Stimulated activated CD8-positive, alpha-beta memory T cell treated with anti-CD3 and anti-CD28 coated beads, Interleukin-12 subunit alpha, Interleukin-12 subunit beta, amount 100 ng/mL, for 24 hours (primary cell): Measurements from ENCODE around the gene PHF20.
"Not testable (repeated sequence)": the region's sequence is repeated elsewhere in the genome, so short reads cannot be mapped to it uniquely, and the experiment has no call there.

Source experiments
- DNase-seq: peaks from one replicate; pipeline ENCODE4 v3.0.0-alpha.2; 2020; ENCODE audit errors: extremely low read depth

PHF20 gene

GRCh38 chr20:35884541-35884865 is 112.7 kb downstream of the PHF20 start:
- no peak for DNase-seq

DNA sequence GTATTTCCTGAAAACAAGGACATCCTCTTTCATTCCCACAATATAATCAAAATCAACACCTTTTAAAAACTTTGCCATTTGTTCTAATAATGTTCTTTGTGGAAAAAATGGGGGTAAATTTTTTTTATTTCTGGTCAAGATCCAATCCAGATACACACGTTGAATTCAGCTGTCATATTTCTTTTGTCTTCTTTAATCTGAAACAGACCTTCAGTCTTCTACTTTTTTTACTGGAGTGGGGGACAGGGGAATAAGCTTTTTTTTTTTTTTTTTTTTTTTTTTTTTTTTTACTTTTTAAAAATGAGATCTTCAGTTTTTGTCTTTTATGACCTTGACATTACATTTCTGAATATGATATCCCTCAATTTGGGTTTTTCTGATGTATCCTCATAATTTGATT is 113.4 kb downstream of the PHF20 start:
- no peak for DNase-seq

GRCh38 chr20:35886537-35886936 is 114.7 kb downstream of the PHF20 start:
- DNase-seq, result no peak

GRCh38 chr20:35887393-35888064 is 115.7 kb downstream of the PHF20 start:
- no peak for DNase-seq

- no peak for DNase-seq
These were observed 116.8 kb downstream of the PHF20 start for GRCh38 chr20:35888657-35889056.

GRCh38 chr20:35891375-35891774 is 119.6 kb downstream of the PHF20 start:
- DNase-seq, result no peak

DNA sequence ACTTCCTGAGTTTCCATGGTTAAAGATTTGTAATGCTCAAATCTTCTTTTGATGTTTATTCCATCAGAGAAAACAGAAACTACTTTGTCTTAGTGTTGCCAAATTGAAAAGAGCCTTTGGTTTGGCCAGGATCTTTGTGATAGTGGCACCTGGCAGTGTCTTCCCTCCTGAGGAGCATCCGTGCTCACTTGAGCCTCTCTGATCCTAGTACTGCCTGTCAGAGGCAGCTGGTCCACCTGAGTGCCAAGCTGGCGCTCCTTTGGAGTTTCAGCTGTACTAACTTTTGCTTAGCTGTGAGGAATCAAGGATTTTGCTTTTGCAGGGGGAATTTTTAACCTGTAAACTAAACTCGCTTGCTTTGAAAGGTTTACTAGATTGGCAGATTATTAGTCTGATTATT is 121.1 kb downstream of the PHF20 start:
- DNase-seq, result no peak

GRCh38 chr20:35893942-35894341 is 122.1 kb downstream of the PHF20 start:
- no peak for DNase-seq

DNA sequence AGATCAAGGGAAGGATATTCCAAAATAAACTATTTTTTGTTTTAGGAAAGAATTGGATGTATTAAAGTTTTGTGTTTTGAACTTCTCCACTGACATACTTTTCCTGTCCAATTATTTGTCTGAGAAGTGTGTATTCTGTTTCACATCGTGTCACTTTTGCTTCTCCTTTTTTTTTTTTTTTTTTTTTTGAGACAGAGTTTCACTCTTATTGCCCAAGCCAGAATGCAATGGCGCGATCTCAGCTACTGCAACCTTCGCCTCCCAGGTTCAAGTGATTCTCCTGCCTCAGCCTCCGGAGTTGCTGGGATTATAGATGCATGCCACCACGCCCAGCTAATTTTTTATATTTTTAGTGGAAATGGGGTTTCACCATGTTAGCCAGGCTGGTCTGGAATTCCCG is 123.7 kb downstream of the PHF20 start:
- not testable (repeated sequence) for DNase-seq

DNA sequence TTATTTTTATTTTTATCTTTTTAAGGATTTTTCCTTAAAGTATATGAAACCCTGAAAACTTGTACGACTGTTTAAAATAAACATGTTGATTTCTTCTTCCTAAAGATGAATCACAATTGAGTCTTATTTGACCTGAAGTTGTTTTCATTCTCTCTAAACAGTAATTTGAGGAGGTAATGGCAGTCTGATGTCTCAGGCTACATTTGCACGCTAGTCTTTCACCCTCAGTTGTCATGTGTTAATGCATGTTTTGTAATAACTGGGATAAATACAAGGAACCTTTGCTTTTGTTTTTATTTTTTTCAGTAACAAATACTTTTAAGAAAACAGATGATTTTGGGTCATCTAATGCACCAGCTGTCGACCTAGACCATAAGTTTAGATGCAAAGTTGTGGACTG is 127.2 kb downstream of the PHF20 start:
- DNase-seq, result no peak

- not testable (repeated sequence) for DNase-seq
These were observed 129.4 kb downstream of the PHF20 start for GRCh38 chr20:35901230-35901629.

- no peak for DNase-seq
These were observed 130.1 kb downstream of the PHF20 start for GRCh38 chr20:35901678-35902544.

DNA sequence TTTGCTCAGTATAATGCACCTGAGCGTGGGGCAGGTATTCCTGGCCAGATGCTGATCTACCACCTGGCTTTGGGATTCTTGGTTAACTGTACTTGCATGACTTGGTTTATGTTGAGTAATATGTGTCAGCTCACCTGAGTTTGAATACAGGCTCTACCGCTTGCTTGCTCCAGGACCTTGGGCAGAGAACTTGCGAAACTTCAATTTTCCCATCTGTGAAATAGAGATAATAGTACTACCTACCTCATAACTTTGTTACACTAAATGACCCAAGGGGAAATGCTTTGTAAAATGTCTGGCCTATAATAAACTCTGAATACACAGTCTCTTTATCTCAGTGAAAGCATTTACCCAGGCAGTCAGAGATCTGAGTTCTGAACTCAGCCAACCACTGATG is 130.7 kb downstream of the PHF20 start:
- DNase-seq, result no peak

DNA sequence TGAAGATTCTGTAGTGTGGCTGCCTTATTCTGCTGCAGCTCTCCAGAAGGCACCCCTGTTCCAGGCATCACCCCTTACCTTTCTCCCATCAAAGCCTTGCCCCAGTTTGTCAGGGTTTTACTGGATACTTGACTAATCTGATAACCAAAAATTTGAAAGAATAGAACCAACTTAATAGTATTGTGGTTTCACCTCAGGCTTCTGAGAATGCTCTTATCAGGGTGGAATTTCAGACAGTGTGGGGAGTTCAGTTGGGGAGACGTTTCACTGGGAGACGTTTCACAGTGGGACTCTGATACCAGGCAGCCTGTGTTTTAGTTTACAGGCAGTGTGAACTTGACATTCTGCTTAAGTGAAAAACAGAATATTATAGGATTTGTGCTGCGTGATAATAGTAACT is 132.0 kb downstream of the PHF20 start:
- no peak for DNase-seq

GRCh38 chr20:35904982-35905663 is 133.3 kb downstream of the PHF20 start:
- DNase-seq, result no peak

DNA sequence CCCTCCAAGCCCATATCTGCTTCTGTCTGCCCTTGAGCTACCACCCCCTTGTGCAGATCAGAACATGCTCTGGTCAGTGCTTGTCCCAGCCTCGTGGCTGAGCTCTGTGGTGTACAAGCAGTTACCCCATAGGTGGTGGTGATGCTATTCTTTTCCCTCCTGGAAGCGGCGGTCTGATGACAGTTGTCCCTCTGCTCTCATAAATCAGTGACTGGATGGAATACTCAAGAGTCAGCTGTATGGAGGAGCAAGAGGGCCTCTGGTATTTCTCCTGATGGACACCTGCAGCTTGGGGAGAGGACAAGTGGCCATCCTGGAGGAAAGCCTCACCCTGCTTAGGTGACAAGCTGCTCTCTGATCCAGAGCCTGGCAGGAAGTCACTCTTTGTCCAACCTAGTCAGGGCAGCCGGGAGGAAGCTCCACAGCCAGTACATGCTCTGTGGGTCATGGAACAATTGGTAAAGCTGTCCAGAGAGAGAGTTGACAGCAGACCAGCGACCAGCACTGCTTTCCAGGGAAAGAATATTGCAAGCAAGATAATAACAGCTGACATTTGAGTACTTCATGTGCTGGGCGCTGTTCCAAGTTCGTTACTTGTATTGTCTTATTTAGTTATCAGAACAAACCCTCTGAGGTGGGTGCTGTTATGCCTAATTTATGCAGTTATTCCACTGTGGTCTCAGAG is 135.3 kb downstream of the PHF20 start:
- no peak for DNase-seq

- no peak for DNase-seq
These were observed 136.2 kb downstream of the PHF20 start for GRCh38 chr20:35908007-35908406.

GRCh38 chr20:35909176-35909575 is 137.4 kb downstream of the PHF20 start:
- no peak for DNase-seq

GRCh38 chr20:35909796-35910195 is 138.0 kb downstream of the PHF20 start:
- DNase-seq, result no peak

- no peak for DNase-seq
These were observed 138.4 kb downstream of the PHF20 start for GRCh38 chr20:35910254-35910653.

GRCh38 chr20:35912881-35913280 is 141.1 kb downstream of the PHF20 start:
- no peak for DNase-seq

DNA sequence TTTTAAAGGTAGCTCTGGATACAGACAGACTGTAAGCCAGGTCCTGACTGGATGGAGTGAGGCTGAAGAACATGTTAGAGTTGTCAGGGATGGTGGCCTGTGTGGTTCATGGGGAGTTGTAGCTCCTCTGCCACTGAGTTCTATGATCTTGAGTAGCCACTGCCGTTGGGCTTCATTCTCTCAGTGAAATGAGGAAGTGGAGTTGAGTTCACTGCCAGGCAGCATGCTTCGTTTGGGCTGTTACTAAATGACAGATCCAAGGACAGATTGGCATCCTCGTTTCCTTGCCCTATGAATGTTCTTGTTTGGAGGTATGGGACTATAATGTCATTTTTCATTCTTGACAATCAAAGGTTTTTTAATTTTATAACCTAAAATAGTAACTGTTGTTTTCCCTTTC is 145.3 kb downstream of the PHF20 start:
- no peak for DNase-seq
